Measurements from ENCODE around the gene FMNL3.

The FMNL3 gene

GRCh38 chr12:49648712-49649003 lies 58.5 kb downstream of the FMNL3 start:
- no peak for FAIRE-seq

- no peak for FAIRE-seq
Observed at GRCh38 chr12:49647827-49648711, 59.1 kb downstream of the FMNL3 start.

GRCh38 chr12:49646871-49647654 lies 60.1 kb downstream of the FMNL3 start:
- FAIRE-seq: no peak

- no peak for FAIRE-seq
Observed at GRCh38 chr12:49646331-49646830, 60.8 kb downstream of the FMNL3 start.

- FAIRE-seq: no peak
Observed at GRCh38 chr12:49645146-49646039, 61.8 kb downstream of the FMNL3 start.

GRCh38 chr12:49644620-49644994 lies 62.6 kb downstream of the FMNL3 start:
- no peak for FAIRE-seq

GRCh38 chr12:49643961-49644619 lies 63.1 kb downstream of the FMNL3 start:
- FAIRE-seq: no peak

- no peak for FAIRE-seq
Observed at GRCh38 chr12:49643135-49643534, 64.1 kb downstream of the FMNL3 start.

GRCh38 chr12:49642370-49642802 lies 64.8 kb downstream of the FMNL3 start:
- FAIRE-seq: no peak

GRCh38 chr12:49641748-49642369 lies 65.3 kb downstream of the FMNL3 start:
- FAIRE-seq: no peak

- no peak for FAIRE-seq
Observed at GRCh38 chr12:49636979-49637755, 70.0 kb downstream of the FMNL3 start.

GRCh38 chr12:49636574-49636973 lies 70.6 kb downstream of the FMNL3 start:
- FAIRE-seq: no peak

- no peak for FAIRE-seq
Observed at GRCh38 chr12:49635656-49636055, 71.5 kb downstream of the FMNL3 start.

GRCh38 chr12:49635036-49635435 lies 72.2 kb downstream of the FMNL3 start:
- no peak for FAIRE-seq

GRCh38 chr12:49633703-49634345 lies 73.4 kb downstream of the FMNL3 start:
- FAIRE-seq: no peak

- no peak for FAIRE-seq
Observed at GRCh38 chr12:49632986-49633702, 74.1 kb downstream of the FMNL3 start.

- FAIRE-seq: no peak
Observed at GRCh38 chr12:49632401-49632800, 74.8 kb downstream of the FMNL3 start.

GRCh38 chr12:49631336-49631907 lies 75.8 kb downstream of the FMNL3 start:
- FAIRE-seq: no peak

GRCh38 chr12:49627752-49628360 lies 79.3 kb downstream of the FMNL3 start:
- FAIRE-seq: no peak
